GM19467 (cell line): ENCODE measurements around the gene TBL3.
"Not testable (repeated sequence)": the region's sequence is repeated elsewhere in the genome, so short reads cannot be mapped to it uniquely, and the experiment has no call there.

ENCODE experiments used
- ATAC-seq: cut with Tn5 transposase; IDR thresholded peaks from one replicate; pipeline ENCODE4 v1.9.1; 2021; ENCODE audit warnings: mild to moderate bottlenecking, moderate library complexity; ENCODE audit not compliant: unreplicated experiment

Gene TBL3

DNA sequence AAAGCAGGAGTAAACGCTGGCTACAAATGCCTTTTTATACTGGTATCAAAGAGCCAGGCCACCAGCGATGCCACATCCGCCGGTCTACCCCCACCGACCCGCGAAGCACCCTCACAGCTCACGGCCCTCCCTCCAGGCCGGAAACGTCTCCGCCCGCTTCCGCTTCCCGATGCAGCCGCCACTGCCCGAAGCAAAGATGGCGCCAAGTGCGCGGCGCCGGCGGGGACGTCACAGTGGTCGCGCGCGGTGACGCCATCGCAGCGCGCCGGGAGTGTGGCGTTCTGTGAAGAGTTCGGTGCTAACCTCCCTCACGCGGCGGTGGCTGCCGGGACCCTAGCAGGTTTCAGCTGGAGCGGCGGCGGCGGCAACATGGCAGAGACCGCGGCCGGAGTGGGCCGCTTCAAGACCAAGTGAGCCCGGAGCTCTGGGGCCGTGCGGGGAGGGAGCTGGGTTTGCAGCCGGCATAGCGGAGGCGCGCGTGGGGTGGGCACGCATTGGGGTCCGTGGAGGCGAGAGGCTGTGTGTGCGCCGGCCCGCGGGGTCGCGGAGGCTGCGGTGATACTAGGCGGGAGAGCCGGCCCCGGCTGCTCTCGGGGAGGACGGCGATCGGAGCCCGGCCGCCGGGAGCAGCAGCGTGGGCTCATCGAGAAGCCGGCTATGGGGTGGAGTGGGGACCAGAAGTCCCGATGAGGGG is at the start of gene TBL3:
Gene TBL3 (plus strand): TSS at position 258 of the 694 bp plus-strand sequence. CDS start 112 bp downstream, at position 370.
- peak; percentile 70 for ATAC-seq

DNA sequence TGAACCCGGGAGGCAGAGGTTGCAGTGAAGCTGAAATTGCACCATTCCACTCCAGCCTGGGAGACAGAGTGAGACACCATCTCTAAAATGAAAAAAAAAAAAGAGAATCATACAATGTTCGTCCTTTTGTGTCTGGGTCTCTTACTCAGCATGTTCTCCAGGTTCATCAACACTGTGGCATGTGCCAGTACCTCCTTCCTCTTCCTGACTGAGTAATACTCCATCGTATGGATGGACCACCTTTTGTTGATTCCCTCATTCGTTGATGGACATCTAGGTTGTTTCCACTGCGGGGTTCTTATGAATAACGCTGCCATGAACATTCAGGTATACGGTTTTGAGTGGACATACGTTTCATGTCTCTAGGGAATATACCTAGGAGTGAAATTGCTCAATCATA is 49.5 kb upstream of the TBL3 start:
- no peak for ATAC-seq

DNA sequence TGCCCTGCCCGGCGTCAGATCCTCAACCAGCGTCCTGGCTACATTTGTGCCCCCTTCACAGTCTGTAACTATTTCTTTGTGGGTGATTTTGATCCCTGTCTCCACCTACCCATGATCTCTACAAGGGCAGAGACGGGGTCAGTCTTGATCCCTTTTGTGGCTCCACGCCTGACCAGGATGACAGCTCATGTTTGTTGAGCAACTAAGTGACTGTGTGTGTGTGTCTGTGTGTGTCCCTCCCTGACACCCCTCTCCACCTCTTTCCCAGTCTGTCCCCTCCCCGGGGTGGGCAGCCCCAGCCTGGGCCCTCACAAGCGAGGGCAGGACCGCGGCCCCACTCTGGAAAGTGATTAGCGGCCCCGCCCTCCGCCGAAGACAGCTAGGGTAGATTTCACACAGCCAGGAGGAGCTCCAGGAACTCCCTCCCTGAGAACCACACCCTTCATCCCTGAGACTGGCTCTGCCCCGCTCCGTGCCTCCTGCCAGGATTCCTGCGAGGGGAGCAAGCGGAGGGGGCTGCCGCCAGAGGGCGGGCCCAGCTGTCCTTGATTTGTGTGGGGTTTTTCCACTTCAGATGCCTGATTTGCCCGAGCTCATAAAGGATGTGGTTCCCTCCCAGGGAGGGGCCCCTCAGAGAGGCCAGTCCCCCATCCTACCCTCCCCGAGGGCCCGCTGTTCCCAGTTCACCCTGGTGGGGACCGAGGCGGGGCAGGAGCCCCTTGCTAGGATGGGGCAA is 48.4 kb upstream of the TBL3 start:
- no peak for ATAC-seq

DNA sequence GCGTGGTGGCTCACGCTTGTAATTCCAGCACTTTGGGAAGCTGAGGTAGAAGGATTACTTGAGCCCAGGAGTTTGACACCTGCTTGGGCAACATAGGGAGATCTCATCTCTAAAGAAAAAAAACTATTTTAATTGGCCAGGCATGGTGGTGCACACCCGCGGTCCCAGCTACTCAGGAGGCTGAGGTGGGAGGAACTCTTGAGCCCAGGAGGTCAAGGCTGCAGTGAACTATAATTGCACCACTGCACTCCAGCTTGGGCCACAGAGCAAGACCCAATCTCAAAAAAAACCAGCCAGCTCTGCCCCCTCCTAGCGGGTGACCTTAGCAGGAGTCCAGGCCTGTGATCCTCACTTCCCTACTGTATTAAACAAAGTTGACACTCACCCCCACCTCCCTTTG is 47.8 kb upstream of the TBL3 start:
- no peak for ATAC-seq

DNA sequence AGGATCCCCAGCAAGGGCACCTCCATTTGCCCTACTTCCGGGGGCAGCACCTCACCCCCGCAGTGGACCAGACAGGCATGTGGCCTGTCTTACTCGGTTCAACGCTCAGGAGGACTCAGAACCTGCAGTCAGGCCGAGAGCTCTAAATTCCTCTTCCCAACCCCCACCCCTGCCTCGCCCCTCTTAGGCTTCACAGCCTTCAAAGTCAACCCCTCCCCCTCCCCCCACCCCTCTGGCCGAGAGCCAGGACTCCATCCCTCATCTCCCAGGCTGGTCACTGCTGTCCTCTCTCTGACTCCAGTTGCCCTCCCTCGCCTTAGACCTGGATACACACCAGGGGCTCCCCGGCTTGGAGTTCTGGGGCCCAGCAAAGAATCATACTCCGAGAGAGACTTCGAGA is 45.6 kb upstream of the TBL3 start:
- ATAC-seq = no peak

DNA sequence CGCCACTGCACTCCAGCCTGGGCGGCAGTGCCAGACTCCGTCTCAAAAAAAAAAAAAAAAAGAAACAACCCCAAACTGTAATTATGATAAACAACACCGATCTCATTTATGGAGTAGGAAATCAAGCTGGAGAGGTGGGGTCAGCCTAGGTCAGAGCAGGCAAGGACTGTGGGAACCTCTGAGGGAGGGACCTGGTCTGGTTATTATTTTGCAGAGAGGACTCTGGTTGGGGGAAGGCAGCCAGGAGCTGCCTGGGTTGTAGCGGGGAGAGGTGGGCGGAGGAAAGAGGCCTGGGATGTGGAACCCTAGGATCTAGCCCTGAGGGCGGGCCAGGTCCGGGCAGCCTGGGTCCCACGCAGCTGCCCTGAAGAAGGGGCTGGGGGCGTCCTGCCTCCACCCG is 42.7 kb upstream of the TBL3 start:
- ATAC-seq = no peak

DNA sequence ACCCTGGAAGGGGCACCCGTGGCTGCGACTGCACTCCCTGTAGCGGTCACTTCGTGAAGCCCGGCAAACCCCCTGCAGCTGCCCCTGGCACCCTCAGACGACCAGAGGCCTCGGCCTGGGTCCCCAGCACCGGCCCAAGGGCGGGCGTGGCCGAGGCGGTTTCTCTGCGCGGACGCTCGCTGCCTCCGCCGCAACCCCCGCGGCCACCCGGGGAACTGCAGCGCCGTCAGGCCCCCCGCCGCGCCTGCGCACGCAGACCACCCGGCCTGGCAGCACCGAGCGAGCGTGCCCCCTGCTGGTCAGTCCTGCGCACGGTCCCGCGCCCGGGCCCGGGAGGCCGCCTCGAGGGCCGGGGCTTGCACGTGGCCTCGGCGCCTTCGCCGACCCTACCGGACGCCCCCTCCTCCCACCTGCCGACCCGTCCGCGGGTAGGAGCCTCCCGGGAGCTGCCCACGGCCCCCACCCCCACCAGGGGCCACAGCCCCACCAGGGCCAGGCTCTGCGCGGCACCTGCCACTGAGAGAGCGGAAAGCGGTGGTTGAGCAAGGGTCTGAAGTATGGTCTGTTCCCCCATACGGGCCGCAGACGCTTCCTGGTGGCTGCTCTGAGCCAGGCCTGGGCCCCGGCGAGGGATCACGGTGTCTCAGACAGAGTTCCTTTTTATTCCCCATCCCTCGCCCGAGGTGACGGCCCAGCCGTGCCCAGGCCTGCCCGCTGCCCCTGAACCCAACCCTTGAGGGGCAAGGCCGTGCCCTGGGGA is 42.1 kb upstream of the TBL3 start:
- peak; percentile 76 for ATAC-seq

DNA sequence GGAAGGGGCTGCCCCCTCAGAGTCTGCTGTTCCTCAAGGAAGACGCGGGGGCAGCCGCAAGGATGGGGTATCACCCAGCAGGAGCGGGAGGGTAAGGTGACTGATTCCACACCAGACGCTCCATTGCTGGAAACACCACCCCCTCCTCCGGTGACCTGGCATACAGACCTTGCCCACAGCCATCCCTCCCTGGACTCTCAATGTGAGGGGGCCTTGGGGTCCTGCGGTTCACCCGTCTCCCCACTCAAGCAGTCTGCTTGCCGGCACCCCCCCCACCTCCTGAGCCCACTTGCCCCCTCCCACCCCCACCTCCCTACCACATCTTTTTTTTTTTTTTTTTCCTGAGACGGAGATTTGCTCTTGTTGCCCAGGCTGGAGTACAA is 41.5 kb upstream of the TBL3 start:
- ATAC-seq = no peak

DNA sequence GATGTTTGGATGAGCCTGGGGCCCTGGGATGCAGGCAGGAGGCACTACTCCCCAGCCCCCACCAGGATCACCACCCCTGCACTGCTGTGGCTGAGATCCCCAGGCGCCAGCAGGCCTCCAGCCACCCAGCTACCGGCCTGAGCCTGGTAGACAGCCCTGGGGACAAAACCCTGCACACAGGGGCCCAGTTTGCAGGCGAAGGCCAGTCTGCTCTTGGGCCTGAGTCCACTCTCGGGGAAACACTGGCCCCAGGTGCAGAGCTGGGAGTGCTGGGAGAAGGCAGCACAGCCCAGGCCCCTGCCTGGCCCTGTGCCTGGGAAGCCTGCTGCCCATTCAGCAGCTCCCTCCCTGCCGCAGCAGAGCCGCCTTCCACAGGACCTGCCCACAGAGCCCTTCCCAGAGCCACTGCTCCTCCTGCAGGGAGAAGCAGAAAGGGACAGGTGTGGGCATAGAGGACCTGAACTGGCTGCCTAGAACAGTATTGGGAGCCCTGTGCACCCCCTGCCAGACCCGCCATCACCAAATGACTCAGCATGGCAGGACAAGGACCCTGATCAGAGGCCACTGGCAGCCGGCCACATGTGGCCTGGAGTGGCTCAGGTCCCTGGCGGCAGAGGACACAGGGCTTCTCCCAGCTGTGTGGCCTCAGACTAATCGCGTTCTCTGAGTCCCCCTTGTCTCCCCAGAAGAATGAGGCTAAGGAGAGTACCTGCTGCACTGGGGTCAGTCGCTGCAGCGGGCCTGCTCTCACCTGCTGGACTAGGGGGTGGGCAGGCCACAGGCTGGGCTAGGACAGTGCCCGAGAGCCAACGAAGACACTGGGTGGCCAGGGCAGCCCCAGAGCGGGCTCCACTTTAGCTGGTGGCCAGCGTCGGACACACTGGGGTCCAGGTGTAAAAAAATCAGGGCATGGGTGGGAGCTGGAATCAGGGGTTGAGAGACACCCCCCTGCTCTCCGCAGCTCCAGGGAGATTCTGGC is 39.5 kb upstream of the TBL3 start:
- no peak for ATAC-seq

DNA sequence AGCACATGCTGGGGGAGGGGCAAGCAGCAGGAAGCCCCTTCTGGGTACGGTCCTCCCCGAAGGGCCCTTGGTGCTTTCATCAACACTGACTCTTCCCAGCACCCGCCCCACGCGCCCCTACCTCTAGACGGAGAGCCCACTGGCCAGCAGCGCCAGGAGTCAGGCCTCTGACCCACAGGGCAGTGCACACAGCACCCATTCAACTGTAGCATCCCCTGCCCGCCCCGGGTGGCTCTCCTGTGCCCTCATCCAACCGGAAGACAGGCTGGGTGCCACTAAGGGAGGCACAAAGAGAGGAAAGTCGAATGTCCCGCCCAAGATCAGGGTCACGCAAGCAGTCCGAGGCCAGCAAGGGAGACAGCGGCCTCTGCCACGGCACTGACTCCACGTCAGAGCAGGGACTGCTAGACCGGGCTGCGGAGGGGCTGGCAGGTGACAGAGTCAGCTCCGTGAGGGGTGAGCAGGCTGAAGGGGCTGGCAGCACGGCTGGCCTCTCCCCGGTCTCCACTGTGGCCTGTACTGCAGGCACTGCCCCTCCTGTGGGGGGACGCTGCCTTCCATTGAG is 38.7 kb upstream of the TBL3 start:
- ATAC-seq = no peak

DNA sequence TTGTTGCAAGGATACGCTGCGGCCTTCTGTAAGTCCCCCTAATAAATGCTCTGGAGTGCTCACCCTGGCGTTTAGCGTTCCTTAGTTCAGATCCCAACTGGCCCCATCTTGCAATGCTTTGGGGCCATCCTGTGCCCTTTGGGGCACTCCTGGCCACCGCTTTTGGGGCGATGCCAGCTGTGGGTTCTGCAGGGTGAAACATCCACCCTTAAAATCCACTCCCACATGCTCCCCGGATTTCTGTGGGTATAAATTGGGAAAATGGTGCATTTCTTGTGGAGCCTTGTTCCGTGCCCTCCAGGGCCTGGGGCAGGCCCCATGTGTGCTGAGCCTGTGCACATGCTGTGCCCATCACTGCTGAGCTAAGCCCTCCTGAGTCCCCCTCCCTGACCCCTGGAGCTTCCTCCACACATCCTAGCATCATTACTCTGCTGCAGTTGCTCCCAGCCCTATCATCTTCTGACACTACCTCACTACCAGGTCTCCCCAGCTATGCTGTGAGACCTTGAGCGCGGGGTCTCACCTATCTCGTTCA is 34.8 kb upstream of the TBL3 start:
- ATAC-seq = no peak

DNA sequence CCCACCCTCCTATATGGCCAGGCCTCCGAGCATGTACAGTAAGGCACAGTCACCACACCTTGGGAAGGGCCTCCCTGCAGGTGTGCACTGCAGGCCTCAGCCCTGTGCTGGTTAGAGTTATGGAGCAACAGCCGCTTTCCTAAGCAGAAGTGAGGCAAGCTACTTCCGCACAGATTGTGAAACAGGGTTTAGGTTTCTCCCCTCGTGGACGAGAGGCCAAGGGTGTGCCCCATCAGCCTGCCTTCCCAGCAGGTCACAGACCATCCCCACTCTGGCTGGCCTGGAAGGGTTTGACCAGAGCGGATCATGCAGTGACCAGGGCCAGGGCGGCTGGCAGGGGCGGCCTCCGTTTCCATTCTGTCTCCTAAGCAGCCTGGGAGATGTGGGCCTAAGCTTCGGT is 33.5 kb upstream of the TBL3 start:
- no peak for ATAC-seq

DNA sequence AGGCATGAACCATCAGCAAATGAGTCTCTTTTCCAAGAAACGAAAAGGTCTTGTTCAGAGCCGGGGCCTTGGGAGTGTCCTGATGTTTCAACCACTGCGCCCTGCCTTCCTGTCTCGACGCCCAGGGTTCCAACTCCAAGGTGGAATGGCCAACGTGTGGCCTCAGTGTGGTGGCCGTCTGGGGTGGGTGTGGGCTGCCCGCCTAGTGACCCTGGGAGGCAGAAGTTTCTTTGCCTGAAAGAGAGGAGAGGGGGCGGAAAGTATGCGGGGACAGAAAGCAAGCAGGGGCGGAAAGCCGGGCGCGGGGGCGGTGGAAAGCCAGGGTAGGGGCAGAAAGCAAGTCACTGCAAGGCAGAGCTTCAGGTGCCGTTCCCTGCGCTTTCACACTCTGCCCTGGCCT is 32.9 kb upstream of the TBL3 start:
- ATAC-seq = no peak

DNA sequence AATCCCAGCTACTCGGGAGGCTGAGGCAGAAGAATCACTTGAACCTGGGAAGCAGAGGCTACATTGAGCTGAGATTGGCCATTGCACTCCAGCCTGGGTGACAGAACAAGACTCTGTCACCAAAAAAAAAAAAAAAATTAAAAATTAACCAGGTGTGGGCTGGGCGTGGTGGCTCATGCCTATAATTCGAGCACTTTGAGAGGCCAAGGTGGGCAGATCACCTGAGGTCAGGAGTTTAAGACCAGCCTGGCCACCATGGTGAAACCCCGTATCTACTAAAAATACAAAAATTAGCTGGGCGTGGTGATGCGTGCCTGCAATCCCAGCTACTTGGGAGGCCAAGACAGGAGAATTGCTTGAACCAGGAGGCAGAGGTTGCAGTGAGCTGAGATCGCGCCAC is 32.0 kb upstream of the TBL3 start:
- ATAC-seq = not testable (repeated sequence)

DNA sequence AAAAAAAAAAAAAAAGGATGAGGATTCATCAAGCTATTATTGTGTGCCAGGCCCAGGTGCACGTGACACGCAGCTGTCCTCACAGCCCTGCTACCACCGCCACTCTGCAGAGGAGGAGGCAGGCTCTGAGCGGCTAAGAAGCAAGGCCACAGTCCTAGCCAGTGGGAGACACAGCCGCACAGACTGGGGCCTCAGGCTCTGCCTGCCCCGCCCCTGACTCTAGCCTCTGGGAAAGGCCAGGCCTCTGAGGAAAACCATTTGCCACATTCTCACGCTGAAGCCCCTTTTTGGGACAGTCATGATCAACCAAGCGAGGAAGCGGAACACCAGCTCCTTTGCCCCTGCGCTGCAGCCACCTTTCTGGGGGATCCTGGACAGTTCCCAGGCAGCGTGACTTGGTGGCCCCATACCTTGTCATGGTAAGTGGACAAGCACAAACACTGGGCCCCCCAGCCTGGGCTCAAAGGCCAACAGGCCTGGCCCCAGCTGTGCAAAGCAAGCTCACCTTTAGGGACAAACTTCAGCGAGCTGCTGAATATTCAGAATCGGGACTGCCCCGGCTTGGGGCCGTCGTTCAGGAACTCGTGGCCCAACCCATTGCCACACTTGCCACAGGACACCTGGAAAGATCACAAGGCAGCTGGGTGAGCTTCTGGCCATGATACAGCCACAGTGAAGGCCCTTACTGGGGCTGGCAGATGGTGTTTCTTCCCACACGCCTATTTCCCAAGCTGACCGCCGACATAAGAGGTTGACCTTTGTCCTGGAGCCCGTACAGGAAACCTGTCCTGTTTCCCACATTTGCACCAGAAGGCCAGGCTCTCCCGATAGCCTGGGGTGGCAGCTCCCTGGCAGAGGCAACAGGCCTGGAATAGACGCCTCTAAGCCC is 31.3 kb upstream of the TBL3 start:
- no peak for ATAC-seq

DNA sequence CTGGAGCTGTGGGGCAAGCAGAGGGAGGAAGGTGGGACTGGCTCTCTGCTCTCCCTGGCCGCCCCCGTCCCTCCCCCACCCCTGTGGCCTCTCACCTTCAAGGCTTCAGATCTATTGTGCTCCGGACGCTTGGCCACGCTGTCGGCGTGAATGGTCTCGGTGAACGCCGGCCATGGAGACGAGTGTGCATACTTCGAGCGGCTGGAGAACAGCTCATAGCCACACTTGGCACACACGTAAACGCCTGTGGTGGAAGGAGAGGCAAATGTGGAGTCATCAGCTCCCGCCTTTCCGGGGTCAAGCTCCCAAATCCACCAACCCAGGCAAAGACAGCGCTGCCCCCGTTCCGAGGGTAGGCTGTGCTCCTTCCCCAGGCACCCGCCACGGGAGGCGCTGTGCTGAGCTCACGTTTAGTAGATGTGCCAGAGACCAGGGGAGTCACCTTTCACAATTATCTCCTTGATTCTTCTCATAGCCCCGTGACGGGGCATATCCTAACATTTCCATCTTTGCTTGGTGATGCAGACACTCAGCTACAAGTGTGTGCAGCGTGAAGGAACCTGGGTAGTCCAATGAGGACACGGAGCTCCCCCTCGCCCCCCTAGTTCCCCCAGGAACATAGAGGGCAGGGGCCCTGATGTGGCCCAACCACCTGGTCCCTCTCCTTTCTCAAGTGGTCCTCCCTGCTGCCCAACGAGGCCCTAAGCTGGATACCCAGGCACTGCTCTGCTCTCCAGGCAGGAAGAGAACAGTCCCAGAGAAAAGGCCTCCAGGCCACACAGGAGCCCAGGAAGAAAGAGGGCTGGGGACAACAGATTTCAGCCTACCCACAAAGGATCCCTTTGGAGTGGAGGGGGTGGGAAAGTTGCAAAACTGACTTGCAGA is 30.4 kb upstream of the TBL3 start:
- no peak for ATAC-seq

DNA sequence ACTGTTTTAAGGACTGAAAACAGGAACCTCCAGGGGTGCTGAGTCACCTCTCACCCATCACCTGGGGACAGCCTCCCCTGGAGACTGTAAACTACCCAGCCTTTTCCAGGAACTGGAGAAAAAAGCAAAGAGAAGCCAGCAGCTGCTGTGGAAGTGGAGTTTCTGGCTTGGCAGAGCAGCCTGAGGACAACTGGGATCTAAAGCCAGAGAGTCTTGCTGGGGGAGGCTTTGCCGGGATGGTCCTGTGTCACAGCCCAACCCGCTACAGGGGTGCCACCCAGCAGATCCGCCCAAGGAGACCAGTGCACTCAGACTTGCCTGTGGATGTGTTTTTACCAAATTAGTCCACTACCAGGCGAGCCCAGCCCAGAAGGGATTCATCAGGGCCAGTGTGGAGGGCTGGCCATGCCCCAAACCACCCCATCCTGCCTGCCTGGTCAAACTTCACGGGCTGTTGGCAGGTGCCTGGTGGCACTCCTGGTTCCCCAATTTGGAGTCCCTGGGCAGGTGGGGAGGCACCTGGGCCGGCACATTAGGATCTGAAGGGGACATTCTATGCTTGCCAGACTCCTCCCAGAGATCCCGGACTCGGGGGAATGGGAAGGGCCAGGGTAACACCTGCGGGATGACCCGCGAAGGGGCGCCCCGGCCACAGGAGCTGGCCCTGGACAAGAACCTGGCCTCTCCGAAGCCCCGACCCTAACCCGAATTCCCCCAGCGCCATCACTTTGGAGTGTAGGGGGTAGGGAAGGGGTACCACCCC is 29.6 kb upstream of the TBL3 start:
- no peak for ATAC-seq
